GM23248 (cell line): ENCODE measurements around the gene PLCL2.

ENCODE experiments used
- EZH2 ChIP-seq: fragments of 200-600 bp; sonication (generic); IDR thresholded peaks from 2 replicates; pipeline ENCODE4 v1.6.1; 2018; ENCODE audit warnings: antibody characterized with exemption, mild to moderate bottlenecking; ENCODE audit not compliant: insufficient read depth, poor library complexity, severe bottlenecking
- EZH2phosphoT487 ChIP-seq: fragments of 200-600 bp; sonication (generic); IDR thresholded peaks from 2 replicates; pipeline ENCODE4 v1.6.1; 2018; ENCODE audit warnings: antibody characterized with exemption, moderate library complexity, mild to moderate bottlenecking, low read depth; ENCODE audit not compliant: insufficient read depth

- TF ChIP-seq EZH2phosphoT487 (no peak), EZH2 (no peak)
Measured at GRCh38 chr3:17003457-17003856, 118.7 kb downstream of the PLCL2 start.
